ENCODE measurements around the gene TMEM217. TPM values are rescaled to one million over a fixed set of nuclear protein-coding genes. Genes with fewer than 3 reads are reported as not detected.
A peak's percentile ranks its signal among the peaks of the same experiment; 100 is the strongest.
"Not testable (repeated sequence)": the region's sequence is repeated elsewhere in the genome, so short reads cannot be mapped to it uniquely, and the experiment has no call there.

The TMEM217 gene
- polyA plus RNA-seq (2013, experiment 1 of 4): 0.96 TPM
- polyA plus RNA-seq (2013, experiment 2 of 4): 0.50 TPM
- polyA plus RNA-seq (2013, experiment 3 of 4): not detected
- 0.36 TPM for polyA plus RNA-seq (2013, experiment 4 of 4)

- H3K9me3 ChIP-seq (ENCODE audit: control insufficient read depth, low read length): no peaks in the 10 kb centered on the region
- no peaks in the 10 kb centered on the region for H3K27me3 ChIP-seq (ENCODE audit: control insufficient read depth, insufficient read depth, low read length, poor library complexity, severe bottlenecking)
- H3K4me1 ChIP-seq (ENCODE audit: control insufficient read depth, insufficient read depth, low read length): peaks cover 5% of the 10 kb centered on the region
- peak within 1 kb of the TSS; percentile 95 for H3K27ac ChIP-seq (ENCODE audit: insufficient read depth, low read depth, low read length, poor library complexity, severe bottlenecking)
- no peaks in the 10 kb centered on the region for H3K36me3 ChIP-seq (ENCODE audit: control insufficient read depth, insufficient read depth, low read length)
- peak within 1 kb of the TSS; percentile 91 for H3K4me3 ChIP-seq (ENCODE audit: insufficient read depth, low read depth, low read length)
- WGBS, 2 experiments: 0 to 1% methylated on average over 44 of the region's 45 CpGs
Observed at GRCh38 chr6:37257634-37258404, at the start of gene TMEM217, which contains the start of gene TBC1D22B. Gene TMEM217, minus strand, starts transcription at chr6:37258144. Its CDS starts 39,114 bp downstream, at chr6:37219030. Gene TBC1D22B, plus strand, starts transcription at chr6:37257772. Its CDS starts 146 bp downstream, at chr6:37257918.

GRCh38 chr6:37307484-37307883 lies 49.5 kb upstream of the TMEM217 start:
- not testable (repeated sequence) for H3K27me3 ChIP-seq (ENCODE audit: control insufficient read depth, insufficient read depth, low read length, poor library complexity, severe bottlenecking); H3K27ac ChIP-seq (ENCODE audit: insufficient read depth, low read depth, low read length, poor library complexity, severe bottlenecking); H3K36me3 ChIP-seq (ENCODE audit: control insufficient read depth, insufficient read depth, low read length); H3K9me3 ChIP-seq (ENCODE audit: control insufficient read depth, low read length); H3K4me1 ChIP-seq (ENCODE audit: control insufficient read depth, insufficient read depth, low read length); H3K4me3 ChIP-seq (ENCODE audit: insufficient read depth, low read depth, low read length)
- WGBS, 2 experiments: 94 to 97% methylated on average over 10 of the region's 10 CpGs

GRCh38 chr6:37306624-37307222 lies 48.8 kb upstream of the TMEM217 start:
- Histone ChIP-seq H3K27ac (ENCODE audit: insufficient read depth, low read depth, low read length, poor library complexity, severe bottlenecking) (no peak overlapping the region), H3K4me1 (ENCODE audit: control insufficient read depth, insufficient read depth, low read length) (no peaks in the 10 kb centered on the region), H3K9me3 (ENCODE audit: control insufficient read depth, low read length) (no peaks in the 10 kb centered on the region), H3K27me3 (ENCODE audit: control insufficient read depth, insufficient read depth, low read length, poor library complexity, severe bottlenecking) (no peaks in the 10 kb centered on the region), H3K4me3 (ENCODE audit: insufficient read depth, low read depth, low read length) (no peak overlapping the region), H3K36me3 (ENCODE audit: control insufficient read depth, insufficient read depth, low read length) (no peaks in the 10 kb centered on the region)
- WGBS, 2 experiments: 84 to 96% methylated on average over 2 to 4 of the region's 4 CpGs

- Histone ChIP-seq H3K9me3 (ENCODE audit: control insufficient read depth, low read length) (no peaks in the 10 kb centered on the region), H3K4me3 (ENCODE audit: insufficient read depth, low read depth, low read length) (no peak overlapping the region), H3K36me3 (ENCODE audit: control insufficient read depth, insufficient read depth, low read length) (no peaks in the 10 kb centered on the region), H3K4me1 (ENCODE audit: control insufficient read depth, insufficient read depth, low read length) (no peaks in the 10 kb centered on the region), H3K27ac (ENCODE audit: insufficient read depth, low read depth, low read length, poor library complexity, severe bottlenecking) (no peak overlapping the region), H3K27me3 (ENCODE audit: control insufficient read depth, insufficient read depth, low read length, poor library complexity, severe bottlenecking) (no peaks in the 10 kb centered on the region)
- 94 to 95% methylated on average over 4 of the region's 4 CpGs for WGBS, 2 experiments
Observed at GRCh38 chr6:37305841-37306425, 48.0 kb upstream of the TMEM217 start.

- 94 to 96% methylated on average over 7 of the region's 7 CpGs for WGBS, 2 experiments
- Histone ChIP-seq H3K9me3 (ENCODE audit: control insufficient read depth, low read length) (no peaks in the 10 kb centered on the region), H3K27me3 (ENCODE audit: control insufficient read depth, insufficient read depth, low read length, poor library complexity, severe bottlenecking) (no peaks in the 10 kb centered on the region), H3K27ac (ENCODE audit: insufficient read depth, low read depth, low read length, poor library complexity, severe bottlenecking) (no peak overlapping the region), H3K4me3 (ENCODE audit: insufficient read depth, low read depth, low read length) (no peak overlapping the region), H3K4me1 (ENCODE audit: control insufficient read depth, insufficient read depth, low read length) (no peaks in the 10 kb centered on the region), H3K36me3 (ENCODE audit: control insufficient read depth, insufficient read depth, low read length) (no peaks in the 10 kb centered on the region)
Observed at GRCh38 chr6:37304766-37305165, 46.8 kb upstream of the TMEM217 start.

- Histone ChIP-seq H3K4me1 (ENCODE audit: control insufficient read depth, insufficient read depth, low read length) (no peaks in the 10 kb centered on the region), H3K9me3 (ENCODE audit: control insufficient read depth, low read length) (no peaks in the 10 kb centered on the region), H3K36me3 (ENCODE audit: control insufficient read depth, insufficient read depth, low read length) (no peaks in the 10 kb centered on the region), H3K27me3 (ENCODE audit: control insufficient read depth, insufficient read depth, low read length, poor library complexity, severe bottlenecking) (no peaks in the 10 kb centered on the region), H3K27ac (ENCODE audit: insufficient read depth, low read depth, low read length, poor library complexity, severe bottlenecking) (no peak overlapping the region), H3K4me3 (ENCODE audit: insufficient read depth, low read depth, low read length) (no peak overlapping the region)
- 63 to 68% methylated on average over 2 of the region's 3 CpGs for WGBS, 2 experiments
Observed at GRCh38 chr6:37303891-37304503, 46.1 kb upstream of the TMEM217 start.

- 91 to 93% methylated on average over 6 of the region's 6 CpGs for WGBS, 2 experiments
- no peaks in the 10 kb centered on the region for H3K9me3 ChIP-seq (ENCODE audit: control insufficient read depth, low read length)
- no peaks in the 10 kb centered on the region for H3K36me3 ChIP-seq (ENCODE audit: control insufficient read depth, insufficient read depth, low read length)
- no peak overlapping the region for H3K27ac ChIP-seq (ENCODE audit: insufficient read depth, low read depth, low read length, poor library complexity, severe bottlenecking)
- H3K27me3 ChIP-seq (ENCODE audit: control insufficient read depth, insufficient read depth, low read length, poor library complexity, severe bottlenecking): no peaks in the 10 kb centered on the region
- no peaks in the 10 kb centered on the region for H3K4me1 ChIP-seq (ENCODE audit: control insufficient read depth, insufficient read depth, low read length)
- no peak overlapping the region for H3K4me3 ChIP-seq (ENCODE audit: insufficient read depth, low read depth, low read length)
Observed at GRCh38 chr6:37303091-37303660, 45.2 kb upstream of the TMEM217 start.

GRCh38 chr6:37302086-37302686 lies 44.2 kb upstream of the TMEM217 start:
- Histone ChIP-seq H3K4me1 (ENCODE audit: control insufficient read depth, insufficient read depth, low read length) (no peaks in the 10 kb centered on the region), H3K4me3 (ENCODE audit: insufficient read depth, low read depth, low read length) (no peak overlapping the region), H3K36me3 (ENCODE audit: control insufficient read depth, insufficient read depth, low read length) (no peaks in the 10 kb centered on the region), H3K27ac (ENCODE audit: insufficient read depth, low read depth, low read length, poor library complexity, severe bottlenecking) (no peak overlapping the region), H3K9me3 (ENCODE audit: control insufficient read depth, low read length) (no peaks in the 10 kb centered on the region), H3K27me3 (ENCODE audit: control insufficient read depth, insufficient read depth, low read length, poor library complexity, severe bottlenecking) (no peaks in the 10 kb centered on the region)
- 92 to 94% methylated on average over 1 of the region's 1 CpG for WGBS, 2 experiments

GRCh38 chr6:37299990-37300389 lies 42.0 kb upstream of the TMEM217 start:
- Histone ChIP-seq H3K4me1 (ENCODE audit: control insufficient read depth, insufficient read depth, low read length) (no peaks in the 10 kb centered on the region), H3K9me3 (ENCODE audit: control insufficient read depth, low read length) (no peaks in the 10 kb centered on the region), H3K4me3 (ENCODE audit: insufficient read depth, low read depth, low read length) (no peak overlapping the region), H3K27ac (ENCODE audit: insufficient read depth, low read depth, low read length, poor library complexity, severe bottlenecking) (no peak overlapping the region), H3K36me3 (ENCODE audit: control insufficient read depth, insufficient read depth, low read length) (no peaks in the 10 kb centered on the region), H3K27me3 (ENCODE audit: control insufficient read depth, insufficient read depth, low read length, poor library complexity, severe bottlenecking) (no peaks in the 10 kb centered on the region)
- WGBS, 2 experiments: 100% methylated on average over 1 of the region's 4 CpGs; no CpG with 5 or more reads in 1 of the 2 experiments
